ENCODE measurements around the gene RHOBTB3.

DNA sequence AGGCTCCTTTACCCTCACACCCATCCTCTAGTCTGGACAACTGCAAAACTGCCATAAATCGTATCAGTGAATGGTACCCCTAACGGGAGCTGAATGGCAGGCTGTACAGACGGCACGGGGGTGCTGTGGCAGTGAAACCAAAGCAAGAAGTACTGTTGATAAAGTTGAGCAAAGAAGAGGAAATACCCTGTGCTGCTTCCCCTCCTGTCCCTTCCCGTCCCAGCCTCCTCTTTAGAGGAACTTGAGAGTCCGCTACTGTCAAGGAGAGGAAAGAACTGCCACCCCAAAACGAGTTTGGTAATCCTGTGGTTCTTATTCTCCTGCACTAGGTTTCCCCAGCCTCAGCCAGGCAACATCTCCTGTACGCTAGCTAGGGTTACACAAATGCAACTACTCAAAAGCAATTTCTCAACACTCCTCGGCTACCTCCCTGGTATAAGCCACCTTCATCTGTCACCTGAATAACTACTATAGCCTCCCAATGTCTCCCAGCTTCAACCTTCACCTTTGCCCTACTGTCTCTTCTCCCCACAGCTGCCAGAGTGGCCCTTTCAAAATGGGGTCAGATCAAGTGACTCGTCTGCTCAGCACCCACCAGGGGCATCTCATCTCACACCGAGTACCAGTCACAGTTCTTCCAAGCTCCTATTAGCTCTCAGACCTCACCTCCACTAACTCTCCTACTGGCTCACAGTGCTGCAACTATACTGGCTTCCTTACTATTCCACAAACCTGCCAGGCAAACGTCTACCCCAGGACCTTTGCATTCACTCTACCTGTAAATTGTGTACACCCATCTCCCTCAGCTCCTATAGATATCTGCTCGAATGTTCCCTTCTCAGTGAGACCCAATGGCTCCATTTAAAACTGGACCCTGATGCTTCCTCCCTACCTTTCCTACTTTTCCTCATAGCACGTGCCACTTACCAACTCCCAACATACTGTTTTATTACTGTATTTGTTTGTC lies 87.3 kb downstream of the RHOBTB3 start:
- TF ChIP-seq, protein P1, sequence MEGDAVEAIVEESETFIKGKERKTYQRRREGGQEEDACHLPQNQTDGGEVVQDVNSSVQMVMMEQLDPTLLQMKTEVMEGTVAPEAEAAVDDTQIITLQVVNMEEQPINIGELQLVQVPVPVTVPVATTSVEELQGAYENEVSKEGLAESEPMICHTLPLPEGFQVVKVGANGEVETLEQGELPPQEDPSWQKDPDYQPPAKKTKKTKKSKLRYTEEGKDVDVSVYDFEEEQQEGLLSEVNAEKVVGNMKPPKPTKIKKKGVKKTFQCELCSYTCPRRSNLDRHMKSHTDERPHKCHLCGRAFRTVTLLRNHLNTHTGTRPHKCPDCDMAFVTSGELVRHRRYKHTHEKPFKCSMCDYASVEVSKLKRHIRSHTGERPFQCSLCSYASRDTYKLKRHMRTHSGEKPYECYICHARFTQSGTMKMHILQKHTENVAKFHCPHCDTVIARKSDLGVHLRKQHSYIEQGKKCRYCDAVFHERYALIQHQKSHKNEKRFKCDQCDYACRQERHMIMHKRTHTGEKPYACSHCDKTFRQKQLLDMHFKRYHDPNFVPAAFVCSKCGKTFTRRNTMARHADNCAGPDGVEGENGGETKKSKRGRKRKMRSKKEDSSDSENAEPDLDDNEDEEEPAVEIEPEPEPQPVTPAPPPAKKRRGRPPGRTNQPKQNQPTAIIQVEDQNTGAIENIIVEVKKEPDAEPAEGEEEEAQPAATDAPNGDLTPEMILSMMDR (conservative IDR thresholded peaks at IDR 0.05; ENCODE audit: low read length) = peak; percentile 17; the same call in 1 of the 2 replicates
- TF ChIP-seq EZH2phosphoT487 (IDR thresholded peaks at IDR 0.05; ENCODE audit: borderline replicate concordance) = no peak
